Neural cell (in vitro differentiated cells): Measurements from ENCODE around the gene RBM42.

Experiments used
- CTCF ChIP-seq: fragments of 450-650 bp; IDR thresholded peaks from 2 replicates; pipeline ENCODE4 v1.5.1; 2014; ENCODE audit warnings: antibody characterized with exemption, mild to moderate bottlenecking, moderate library complexity; ENCODE audit not compliant: poor library complexity, severe bottlenecking
- EZH2 ChIP-seq: fragments of 200-600, 300-800 bp; shearing (Covaris generic), sonication (generic); IDR thresholded peaks from 2 replicates; pipeline ENCODE4 v1.6.1; 2014; ENCODE audit warnings: antibody characterized with exemption, low read length, borderline replicate concordance, mild to moderate bottlenecking; ENCODE audit not compliant: insufficient read depth, poor library complexity, severe bottlenecking
- MXI1 ChIP-seq: fragments of 450-650 bp; conservative IDR thresholded peaks from 2 replicates; pipeline ENCODE4 v1.6.1; 2014; ENCODE audit warnings: antibody characterized with exemption, mild to moderate bottlenecking; ENCODE audit not compliant: poor library complexity, severe bottlenecking

- no peak for TF ChIP-seq EZH2
- TF ChIP-seq MXI1: no peak
- no peak for TF ChIP-seq CTCF
These were observed 32.4 kb upstream of the RBM42 start for GRCh38 chr19:35596366-35596999.
